ENCODE data around the gene NOC2L.
A peak's percentile ranks its signal among the peaks of the same experiment; 100 is the strongest.
"Not testable (repeated sequence)": the region's sequence is repeated elsewhere in the genome, so short reads cannot be mapped to it uniquely, and the experiment has no call there.

Gene NOC2L

DNA sequence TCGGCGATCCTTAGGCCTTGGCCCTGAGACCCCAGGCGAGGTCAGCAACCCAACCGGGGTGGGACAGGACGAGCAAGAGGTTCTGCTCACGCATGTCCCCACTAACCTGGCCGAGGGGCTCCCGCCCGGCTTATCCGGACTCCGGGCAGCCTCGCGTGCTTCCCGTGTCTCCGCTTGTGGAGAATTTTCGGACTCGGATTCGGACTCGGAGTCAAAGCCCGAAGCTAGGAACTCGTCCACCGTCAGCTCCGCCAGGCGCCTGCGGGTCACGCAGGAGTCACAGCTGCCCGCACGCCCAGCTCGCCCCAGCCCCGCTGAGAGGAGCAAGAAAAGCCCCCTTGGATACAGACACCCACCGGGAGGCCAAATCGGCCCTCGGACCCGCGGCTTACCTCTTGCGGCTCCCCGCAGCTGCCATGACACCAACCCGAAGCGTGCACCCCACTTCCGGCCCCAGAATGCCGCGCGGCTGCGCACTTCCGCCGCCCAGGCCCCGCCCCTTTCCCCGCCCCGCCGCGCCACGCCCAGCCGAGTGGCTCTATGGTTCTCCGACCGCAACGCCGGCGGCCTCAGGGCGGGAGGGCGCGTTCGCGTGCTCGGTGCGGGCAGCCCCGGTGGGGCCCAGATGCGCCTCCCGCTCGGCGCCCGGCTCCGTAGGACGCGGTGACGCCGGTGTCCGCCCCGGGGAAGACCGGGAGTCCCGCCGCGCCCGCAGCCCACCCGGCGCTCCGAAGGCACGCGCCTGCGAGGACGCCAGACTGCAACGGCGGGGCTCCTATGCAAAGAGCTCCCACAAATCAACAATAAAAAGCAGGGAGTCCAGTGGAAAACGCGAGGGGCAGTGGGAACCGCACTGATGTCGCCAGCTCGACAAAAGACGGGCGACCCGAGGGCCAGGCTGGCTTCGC lies at the start of gene NOC2L:
TSS of gene NOC2L (minus strand) at position 434 of the 908 bp plus-strand sequence. CDS start at position 418, 16 bp downstream.
- peak; percentile 91 to 98 (median 94) for DNase-seq

DNA sequence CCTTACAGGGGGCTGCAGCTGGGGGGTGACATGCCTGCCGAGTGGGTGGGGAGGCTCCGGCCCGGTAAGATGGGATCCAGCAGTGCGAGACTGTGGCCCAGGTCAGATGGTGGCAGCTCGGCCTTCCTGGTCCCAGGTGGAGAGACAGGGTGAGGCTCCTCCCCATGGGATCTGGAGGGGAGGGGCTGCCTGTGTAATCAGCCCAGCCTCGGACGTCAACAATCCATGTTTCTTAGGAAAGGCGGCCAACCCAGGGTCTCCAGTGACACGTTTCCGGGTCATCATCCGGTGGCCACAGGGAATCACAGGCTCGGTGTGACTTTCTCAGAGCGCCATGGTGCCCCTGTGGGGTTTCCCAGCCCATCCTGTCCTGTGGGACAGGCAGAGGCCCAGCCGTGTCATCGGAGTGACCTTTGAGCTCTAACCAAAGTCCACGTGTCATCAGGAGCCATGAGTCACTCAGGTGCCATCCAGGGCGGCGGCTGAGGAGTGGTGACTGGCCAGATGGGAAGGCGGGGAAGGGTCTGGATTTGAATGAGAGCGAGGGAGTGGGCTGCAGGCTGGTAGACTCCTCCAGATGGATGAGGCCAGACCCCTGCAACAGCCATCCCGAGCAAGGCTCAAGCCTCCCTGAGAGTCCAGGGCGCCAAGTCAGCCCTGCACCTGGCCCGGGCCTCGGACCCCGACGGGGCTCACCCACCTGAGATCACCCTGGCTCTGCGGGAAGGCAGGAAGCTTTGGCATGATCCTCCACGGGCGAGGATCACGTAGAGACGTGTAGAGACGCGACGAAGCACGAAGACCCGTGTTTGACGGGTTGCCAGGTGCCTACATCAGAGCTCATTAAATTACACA lies 47.5 kb upstream of the NOC2L start:
- no peak for DNase-seq

DNA sequence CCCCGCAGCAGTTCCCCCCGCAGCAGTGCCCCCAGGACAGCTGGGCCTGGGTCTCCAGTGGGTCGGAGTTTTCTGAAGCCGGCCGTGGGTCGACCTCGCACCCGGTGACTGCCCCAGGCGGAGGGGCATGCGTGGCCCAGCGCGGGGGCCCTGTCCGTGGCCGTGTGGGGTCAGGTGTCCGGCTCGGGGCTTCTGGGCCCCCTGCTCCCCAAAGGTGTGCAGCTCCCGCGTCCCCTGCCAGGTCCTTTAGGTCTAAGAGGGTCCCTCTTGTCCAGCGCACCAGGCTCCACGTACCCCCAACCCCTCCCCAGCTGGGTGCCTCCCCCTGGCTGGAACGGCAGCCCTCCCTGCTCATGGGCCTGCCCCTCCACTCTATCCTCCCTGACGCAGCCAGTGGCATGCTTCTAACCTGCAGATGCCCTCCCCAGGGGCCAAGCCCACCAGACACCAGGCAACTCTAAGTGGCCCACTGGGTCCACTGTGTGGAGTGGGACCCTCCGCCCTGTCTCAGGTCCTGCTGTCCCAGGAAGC lies 46.8 kb upstream of the NOC2L start:
- no peak for DNase-seq

DNA sequence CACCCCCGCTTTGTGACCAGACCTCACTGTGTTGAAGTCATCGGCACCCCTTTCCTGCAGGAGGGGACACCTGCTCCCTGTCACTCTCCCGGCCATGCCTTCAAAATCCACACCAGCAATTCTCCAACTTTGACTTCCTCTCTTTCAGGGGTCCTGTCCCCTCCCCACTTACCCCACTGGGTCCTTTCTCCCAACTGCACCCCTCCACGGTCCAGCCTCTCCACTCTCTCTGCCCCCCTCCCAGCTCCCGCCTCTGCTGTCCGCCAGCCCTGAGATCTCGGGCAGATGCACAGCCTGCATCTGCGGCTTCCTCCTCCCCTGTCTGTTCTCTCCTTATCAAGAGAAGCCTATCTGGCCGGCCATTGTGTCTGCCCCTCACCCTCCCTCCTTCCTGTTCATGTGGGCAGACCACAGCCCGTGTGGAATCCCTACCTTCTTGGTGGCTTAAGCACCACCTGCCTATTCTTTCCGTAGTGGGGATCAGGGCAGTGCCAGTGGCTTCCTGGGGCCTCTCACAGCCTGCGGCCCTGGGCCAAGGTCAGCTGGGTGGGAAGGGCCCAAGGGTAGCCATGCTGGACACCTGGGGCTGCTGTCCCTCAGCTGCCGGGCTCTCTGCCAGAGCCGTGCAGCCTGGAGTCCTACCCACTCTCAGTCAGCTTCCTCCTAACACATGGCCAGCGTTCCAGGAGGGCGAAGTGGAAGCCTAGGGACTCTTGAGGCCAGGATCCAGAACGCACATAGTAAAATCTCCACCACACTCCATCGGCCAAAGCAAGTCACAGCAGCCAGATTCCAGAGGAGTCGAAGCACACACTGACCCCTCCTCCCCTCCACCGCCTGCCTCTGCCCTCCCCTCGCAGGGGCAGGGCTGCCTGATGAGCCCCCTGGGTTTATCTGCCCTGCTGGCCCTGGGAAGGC lies 46.0 kb upstream of the NOC2L start:
- no peak for DNase-seq

DNA sequence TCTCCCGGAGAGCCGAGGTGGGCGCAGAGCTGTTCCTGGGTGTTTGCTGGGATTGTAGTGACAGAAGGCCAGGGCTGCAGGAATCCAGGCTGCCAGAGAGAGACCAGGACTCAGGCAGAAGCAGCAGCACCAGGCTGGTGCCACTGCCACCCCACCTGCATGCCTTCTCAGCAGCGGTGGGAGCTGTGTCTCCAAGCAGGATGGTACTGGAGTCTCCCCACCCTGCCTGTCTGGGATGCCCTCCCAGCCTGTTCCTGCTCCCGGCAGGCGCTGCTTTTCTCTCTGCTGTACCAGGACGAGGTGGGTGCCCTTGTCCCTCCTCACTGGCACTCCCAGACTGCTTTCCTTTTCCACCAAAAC lies 45.3 kb upstream of the NOC2L start:
- no peak for DNase-seq

DNA sequence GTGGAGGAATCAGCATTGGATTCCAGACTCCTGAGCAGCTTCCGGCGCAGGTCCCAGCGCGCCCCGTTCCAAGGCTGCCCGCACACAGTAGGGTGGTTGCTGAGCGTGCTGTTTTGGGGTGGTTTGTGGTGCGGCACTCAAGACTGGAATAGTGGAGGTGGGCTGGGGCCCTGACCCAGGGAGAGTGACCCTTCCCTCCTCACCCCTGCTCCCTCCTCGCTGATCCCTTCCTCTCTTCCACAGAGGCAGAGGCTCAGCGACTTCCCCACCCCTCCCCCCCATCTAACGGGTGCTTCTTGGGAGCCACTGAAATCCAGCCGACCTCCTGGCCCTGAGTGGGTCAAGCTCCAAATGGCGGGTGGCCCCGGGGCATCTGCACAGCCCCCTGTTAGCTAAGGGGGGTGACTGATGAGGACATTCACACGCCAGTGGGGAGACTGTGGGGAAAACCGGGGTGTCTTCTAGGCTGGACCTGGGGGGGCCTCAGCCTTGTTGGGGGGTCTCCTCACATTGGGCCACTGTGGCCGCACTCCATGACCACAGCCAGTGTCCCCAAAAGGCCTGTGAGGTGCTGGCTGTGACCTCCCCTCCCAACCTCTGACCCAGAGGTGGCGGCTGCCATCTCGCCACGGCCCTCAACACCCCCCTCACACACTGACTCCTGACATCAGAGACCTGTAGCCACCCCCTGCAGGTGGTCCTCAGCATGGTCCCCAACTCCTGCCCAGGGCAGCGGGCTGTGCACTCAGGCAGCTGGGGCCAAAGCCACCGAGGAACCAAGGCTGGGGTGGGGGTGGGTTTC lies 44.8 kb upstream of the NOC2L start:
- no peak for DNase-seq

DNA sequence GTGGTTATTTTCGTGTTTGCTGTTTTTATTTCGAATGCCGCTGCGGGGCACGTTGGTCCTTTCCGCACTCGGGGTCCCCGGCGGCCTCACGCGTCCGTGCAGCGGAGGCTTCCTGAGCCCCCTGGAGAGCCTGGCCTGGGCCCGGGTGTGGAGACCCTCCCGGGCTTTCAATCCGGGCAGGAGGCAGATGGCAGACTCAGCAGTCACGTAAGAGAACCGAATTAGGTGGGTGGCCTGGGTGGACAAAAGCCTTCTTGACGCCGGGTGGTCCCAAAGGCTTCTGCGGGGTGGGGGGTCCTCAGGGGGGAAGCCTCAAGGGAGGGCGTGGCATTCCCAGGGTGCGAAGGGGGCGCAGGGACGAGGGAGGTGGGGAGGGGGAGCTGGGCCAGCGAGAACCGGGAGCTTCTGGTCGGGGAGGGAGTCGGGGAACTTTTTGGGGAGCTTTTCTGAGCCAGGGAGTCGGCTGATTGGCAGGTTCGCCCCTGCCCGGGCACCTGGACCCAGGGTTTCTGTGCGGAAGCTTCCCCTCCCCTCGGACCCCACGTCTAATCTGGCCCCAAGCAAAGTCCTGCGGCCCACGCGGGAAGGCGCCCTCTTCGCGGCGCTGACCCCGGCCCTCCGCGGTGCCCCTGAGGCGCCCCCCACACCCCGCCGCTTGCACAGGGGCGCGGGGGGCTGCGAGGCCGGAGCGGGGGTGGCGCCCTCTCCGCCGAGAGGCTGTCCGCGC lies 42.2 kb upstream of the NOC2L start:
- DNase-seq, result no peak

DNA sequence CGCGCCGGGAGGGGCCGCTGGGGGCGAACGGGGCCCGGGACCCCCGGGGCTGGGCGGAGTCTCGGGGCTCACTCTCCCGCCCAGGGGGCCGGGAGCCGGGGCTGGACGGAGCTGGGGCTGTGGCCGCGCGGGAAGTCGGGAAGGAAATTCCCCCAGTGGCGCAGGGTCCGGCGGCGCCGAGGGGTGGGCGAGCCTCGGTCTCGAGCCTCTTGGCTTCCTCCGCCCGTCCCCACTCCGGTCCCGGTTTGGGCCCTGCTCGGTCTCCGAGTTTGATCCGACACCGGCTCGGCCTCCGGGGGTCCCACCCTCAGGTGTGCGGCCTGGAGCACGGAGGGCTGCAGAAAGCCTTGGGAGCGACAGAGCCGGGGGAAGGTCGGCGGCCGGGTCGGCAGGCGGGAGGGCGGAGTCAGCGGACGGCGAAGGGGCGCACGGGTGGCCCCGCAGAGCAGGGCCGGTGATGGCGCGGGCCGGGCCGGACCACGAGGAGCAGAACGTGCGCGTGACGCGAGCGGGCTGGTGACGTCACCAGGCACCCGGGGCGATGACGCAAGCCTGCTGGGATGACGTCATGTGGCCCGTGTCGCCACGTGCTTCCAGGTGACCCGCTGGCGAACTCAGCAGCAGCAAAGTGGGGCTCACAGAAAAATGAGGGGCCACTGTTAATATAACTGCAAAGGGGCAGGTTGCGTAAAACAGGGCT lies 41.5 kb upstream of the NOC2L start:
- peak in 2 of 4 experiments; percentile 31 to 37 for DNase-seq

DNA sequence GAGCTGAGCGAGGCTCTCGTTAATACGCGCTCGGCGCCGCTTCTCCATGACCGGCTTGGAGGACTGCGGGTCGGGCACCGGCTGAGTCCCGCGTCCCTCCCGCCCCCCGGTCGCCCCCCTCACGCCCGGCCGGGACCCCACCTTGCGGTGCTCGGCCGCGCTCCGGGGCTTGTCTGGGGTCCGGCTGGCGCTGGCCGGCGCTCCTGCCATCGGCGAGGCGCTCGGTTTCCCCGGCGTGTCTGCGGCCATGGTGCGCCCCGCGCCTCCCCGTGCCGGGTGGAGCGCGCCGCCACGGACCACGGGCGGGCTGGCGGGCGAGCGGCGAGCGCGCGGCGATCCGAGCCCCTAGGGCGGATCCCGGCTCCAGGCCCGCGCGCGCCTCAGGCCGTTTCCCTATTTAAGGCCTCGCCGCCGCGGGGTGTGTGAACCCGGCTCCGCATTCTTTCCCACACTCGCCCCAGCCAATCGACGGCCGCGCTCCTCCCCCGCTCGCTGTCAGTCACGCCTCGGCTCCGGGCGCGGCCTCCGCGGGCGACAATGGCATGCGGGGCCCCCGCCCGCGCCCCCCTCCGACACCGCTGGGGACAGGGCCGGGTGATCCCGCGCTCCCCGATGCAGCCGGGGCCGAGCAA lies 40.8 kb upstream of the NOC2L start, which contains the start of gene HES4:
TSS of gene HES4 (minus strand) at position 373 of the 632 bp plus-strand sequence. CDS start at position 249, 124 bp downstream.
- peak in 1 of 4 experiments; percentile 26 for DNase-seq

DNA sequence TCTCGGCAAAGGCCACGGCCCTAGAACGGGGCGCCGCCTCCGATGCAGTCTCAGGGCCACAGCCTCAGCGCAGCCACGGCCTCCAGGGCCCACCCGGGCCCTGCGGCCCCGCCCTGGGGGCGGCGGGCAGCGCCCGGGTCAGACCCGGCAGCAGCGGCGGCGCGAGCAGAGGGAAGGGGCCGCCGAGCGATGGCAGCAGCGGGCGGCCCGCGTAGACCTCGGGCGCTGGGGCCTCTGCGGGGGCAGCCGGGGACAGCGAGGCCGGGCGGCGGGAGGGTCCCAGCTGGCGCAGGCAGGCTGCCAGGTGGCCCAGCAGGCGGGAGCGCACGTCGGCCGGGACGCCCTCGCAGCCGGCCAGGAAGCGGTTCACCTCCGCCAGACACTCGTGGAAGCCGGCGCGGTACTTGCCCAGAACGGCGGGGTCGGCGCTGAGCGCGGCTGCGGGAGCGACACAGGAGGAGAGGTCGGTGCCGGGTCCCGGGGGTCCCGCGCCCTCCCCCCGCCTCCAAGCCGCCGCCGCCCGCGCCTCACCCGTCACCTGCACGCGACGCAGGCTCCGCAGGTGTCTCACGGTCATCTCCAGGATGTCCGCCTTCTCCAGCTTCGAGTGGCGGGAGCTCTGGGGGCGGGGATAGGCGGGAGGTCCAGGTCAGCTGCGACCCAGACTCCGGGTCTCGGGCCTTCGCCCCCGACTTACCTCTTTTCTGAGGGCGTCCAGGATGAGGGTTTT lies 40.1 kb upstream of the NOC2L start:
- DNase-seq, result no peak

DNA sequence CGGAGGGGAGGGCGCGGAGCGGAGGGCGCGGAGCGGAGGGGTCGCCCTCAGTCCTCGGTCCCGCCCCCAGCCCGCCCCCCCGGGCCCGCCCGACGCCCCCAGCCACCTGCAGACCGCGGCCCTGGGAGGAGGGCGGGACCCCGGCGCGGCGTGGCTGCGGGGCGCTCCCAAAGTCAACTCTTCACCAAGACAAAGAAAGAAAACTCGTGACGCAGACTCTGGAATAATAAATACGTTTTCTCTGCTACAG lies 39.6 kb upstream of the NOC2L start:
- no peak for DNase-seq

DNA sequence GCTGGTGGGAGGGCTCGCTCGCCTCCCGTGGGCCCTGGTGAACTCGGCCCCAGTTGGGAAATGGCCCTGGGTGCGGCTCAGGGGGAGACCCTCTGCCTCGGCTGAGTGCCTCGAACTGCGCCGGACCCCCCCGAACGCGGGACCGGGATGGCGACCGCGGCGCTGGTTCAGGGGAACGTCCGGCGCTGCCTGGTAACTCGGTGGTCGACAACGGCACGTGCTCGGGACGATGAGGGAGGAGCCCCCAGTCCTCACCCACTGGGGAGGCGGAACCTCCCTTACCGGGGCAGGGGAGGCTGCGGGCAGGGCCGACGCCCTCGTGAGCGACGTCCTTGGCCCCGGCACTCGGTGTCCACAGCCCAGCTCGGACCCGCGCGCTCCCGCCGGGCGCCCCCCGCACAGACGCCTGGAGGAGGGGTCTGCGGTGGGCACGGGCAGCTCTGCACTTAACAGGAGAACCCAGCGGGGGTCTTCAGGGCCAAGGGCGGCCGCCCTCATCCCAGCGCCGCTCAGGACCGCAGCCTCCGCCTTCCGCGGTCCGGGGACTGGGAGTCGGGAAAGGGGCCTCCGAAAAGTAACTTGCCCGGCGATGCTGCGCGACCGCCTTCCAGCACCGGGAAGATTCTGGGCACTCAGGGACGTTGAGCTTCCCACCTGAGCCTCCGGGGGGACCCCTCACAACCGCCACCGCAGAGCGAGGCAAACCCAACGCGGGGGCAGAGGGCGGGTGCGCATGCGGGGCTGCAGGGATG lies 39.1 kb upstream of the NOC2L start:
- DNase-seq, result no peak

DNA sequence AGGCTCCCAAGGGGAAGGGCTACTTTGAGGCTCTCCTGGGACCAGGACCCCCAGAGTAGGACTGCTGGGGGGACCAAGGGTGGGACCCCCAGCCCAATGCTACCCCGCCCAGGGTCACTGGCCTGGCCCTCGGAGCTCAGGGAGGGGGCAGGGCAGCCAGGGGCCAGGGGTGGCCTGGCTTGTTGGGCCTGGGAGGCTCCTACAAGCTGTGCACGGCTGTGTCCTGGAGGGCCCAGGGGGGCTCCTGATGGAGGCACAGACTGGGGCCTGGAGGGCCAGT lies 38.6 kb upstream of the NOC2L start:
- no peak for DNase-seq

DNA sequence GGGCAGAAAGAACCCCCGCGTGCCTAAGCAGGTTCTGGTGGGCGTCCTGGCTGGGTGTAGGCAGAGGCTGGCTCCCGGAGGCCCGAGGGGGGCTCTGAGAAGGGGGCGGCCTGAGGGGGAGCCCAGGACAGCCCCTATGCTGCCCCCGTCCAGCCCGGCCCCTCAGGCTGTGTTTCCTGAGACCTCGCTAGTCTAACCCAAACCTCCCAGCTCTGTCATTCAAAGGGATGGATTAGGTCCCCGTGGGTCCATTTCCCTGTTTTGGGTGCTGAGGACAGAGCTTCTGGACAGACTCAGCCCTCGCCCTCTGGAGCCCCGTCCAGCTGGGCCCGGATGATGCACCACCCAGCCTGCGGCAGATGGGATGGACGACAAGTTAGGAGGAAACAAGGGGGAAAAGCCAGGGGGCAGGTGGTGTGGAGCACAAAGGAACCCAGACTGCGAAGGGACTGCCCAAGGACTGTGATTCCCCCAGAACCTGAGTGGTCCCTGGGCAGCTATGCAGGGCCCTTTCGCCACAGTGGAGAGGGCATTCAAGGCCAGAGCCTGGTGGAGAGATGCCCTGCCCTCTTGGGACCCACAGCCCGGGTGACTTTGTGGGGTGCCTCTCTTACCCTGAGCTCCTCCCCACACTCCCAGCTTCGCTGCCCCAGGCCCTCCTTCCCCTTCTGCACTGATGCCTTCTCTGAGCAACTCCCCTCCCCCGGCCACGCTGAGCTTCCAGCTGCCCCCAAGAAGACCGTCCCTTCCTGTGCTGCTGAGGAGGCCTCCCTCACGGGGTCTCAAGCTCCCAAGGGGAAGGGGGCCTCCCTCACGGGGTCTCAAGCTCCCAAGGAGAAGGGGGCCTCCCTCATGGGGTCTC lies 38.0 kb upstream of the NOC2L start:
- no peak for DNase-seq

DNA sequence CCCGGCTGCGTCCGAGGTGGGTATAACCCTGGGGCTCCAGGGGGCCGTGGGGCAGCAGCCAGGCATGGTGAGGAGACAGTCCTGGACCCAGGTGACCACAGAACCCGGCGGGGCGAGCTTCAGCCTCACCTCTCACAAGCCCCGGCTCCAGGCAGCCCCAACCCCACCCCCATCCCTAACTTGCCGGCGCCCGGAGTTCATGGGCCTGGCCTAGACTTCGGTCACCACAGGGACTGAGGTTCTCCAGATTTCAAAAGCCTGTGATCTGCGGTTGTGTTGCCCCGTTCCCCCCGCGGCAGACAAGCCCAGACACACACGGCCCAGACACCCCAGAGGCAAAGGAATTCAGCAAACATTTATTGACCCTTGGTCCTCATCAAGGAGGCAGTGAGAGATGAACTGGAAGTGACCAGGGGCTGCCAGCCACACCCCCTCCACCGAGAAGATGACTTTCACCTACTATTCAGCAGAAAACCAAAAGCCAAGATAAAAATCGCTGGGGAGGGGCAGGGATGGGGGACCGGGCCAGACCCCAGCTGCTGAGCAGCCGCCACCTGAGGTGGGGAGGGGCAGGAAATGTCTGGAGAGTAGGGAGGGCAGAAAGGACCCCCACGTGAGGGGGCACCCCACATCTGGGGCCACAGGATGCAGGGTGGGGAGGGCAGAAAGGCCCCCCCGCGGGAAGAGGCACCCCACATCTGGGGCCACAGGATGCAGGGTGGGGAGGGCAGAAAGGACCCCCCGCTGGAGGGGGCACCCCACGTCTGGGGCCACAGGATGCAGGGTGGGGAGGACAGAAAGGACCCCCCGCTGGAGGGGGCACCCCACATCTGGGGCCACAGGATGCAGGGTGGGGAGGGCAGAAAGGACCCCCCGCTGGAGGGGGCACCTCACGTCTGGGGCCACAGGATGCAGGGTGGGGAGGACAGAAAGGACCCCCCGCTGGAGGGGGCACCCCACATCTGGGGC lies 36.9 kb upstream of the NOC2L start:
- no peak for DNase-seq

DNA sequence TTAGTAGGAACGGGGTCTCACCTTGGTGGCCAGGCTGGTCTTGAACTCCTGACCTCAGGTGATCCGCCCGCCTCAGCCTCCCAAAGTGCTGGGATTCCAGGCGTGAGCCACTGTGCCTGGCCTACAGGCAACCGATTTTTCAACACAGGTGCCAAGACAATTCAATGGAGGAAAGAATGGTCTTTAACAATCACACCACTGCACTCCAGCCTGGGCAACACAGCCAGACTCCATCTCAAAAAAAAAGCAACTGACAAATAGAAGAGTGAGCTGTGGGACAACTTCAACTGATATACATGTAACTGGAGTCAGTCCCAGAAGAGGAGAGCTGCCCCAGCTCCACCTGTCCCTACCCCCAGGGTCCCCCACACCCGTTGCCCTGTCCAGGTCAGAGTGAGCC lies 35.5 kb upstream of the NOC2L start:
- not testable (repeated sequence) for DNase-seq
